ENCODE data around the gene CRACR2A. TPM values are rescaled to one million over a fixed set of nuclear protein-coding genes. Genes with fewer than 3 reads are reported as not detected.

Gene CRACR2A
- total and polyA plus RNA-seq, 2 of the 13 experiments (the other 11 are each of a cell fraction or from before 2014, with no cell fraction given): 0.09 to 0.20 TPM

DNA sequence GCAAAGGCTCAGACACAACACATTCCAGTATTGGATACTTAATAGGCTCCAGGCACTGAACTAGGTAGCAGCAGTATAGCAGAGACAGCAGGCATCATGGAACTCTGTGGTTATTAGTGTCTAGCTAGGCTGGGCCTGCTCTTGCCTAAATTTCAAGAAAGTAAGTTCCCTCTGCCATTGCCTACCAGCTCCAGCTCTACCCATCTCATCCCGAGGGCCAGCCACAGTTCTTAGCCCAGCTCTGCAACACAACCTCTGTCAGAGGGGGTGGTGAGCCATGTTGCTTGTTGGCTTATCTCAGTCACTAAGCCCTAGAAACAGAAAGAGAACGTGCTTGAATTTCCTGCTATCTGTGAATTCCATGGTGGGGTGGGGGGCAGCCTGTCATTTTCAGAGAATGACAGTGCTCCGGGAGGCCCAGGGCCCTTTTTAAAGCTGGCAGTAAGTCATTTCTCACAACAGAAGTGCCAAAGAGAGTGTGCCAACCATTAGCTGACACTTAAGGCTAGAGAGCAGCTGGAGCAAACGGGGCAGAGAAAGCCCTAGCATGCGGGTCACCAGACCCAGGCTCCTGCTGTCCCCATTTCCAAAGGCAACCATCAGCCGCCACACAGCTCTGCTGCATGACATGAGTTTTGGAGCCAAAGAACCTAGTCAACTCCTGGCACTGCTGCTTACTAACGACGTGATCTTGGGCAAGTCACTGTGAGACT lies 156.1 kb downstream of the CRACR2A start:
- no peak for ATAC-seq
- no peaks in the 10 kb centered on the region for H3K36me3 ChIP-seq (replicated peaks in 1 of 2; ENCODE audit: control insufficient read depth in 1 of 2, insufficient read depth in 2 of 2, low read length in 2 of 2)
- H3K79me2 ChIP-seq (ENCODE audit: insufficient read depth, low read length): no peaks in the 10 kb centered on the region
- intact Hi-C loops (cut with micrococcal nuclease; ENCODE audit: unreplicated experiment) (no loop called here), in situ Hi-C loops (cut with HindIII; ENCODE audit: extremely low pct_ligation_motif_present, low pct_unique_long_range_greater_than_20kb) (no loop called here)
- H3K9me3 ChIP-seq (ENCODE audit: low read length): no peaks in the 10 kb centered on the region
- H3K4me1 ChIP-seq (ENCODE audit: insufficient read depth, low read length): no peaks in the 10 kb centered on the region
- no TSS peak for BruUV-seq (replicated peaks)
- no peak overlapping the region for H3K4me2 ChIP-seq (ENCODE audit: low read depth, low read length)
- no peak overlapping the region for H3K27ac ChIP-seq (ENCODE audit: extremely low read length, insufficient read depth, low read length)
- no peak for FAIRE-seq
- TF ChIP-seq KAT2B (IDR thresholded peaks at IDR 0.05; ENCODE audit: borderline replicate concordance, low read depth, low read length) (no peak), ZNF207 (IDR thresholded peaks at IDR 0.05; ENCODE audit: borderline replicate concordance) (no peak), HNRNPLL (IDR thresholded peaks at IDR 0.05; ENCODE audit: low read depth, low read length, poor library complexity, severe bottlenecking) (no peak), ZNF557 (CRISPR knock-in tag; IDR thresholded peaks at IDR 0.05) (no peak)
- TF ChIP-seq, protein P1, sequence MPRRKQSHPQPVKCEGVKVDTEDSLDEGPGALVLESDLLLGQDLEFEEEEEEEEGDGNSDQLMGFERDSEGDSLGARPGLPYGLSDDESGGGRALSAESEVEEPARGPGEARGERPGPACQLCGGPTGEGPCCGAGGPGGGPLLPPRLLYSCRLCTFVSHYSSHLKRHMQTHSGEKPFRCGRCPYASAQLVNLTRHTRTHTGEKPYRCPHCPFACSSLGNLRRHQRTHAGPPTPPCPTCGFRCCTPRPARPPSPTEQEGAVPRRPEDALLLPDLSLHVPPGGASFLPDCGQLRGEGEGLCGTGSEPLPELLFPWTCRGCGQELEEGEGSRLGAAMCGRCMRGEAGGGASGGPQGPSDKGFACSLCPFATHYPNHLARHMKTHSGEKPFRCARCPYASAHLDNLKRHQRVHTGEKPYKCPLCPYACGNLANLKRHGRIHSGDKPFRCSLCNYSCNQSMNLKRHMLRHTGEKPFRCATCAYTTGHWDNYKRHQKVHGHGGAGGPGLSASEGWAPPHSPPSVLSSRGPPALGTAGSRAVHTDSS (CRISPR knock-in tag; conservative IDR thresholded peaks at IDR 0.05): no peak
- TF ChIP-seq, protein P2, sequence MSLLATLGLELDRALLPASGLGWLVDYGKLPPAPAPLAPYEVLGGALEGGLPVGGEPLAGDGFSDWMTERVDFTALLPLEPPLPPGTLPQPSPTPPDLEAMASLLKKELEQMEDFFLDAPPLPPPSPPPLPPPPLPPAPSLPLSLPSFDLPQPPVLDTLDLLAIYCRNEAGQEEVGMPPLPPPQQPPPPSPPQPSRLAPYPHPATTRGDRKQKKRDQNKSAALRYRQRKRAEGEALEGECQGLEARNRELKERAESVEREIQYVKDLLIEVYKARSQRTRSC (CRISPR knock-in tag; IDR thresholded peaks at IDR 0.05; ENCODE audit: low read depth): no peak
- no peak overlapping the region for H3K9ac ChIP-seq (ENCODE audit: insufficient read depth, low read depth, low read length)
- CTCF ChIA-PET (ENCODE audit: low intra/inter-chr PET ratio, low total read pairs): no interaction called here
- H4K20me1 ChIP-seq (ENCODE audit: insufficient read depth, low read length): no peaks in the 10 kb centered on the region
- no peak overlapping the region for H3K4me3 ChIP-seq (replicated peaks in 1 of 3; ENCODE audit: insufficient read depth in 1 of 3, low read depth in 2 of 3, low read length in 3 of 3)
- no peak for DNase-seq (ENCODE audit: low spot score)
- peaks cover 2 to 45% of the 10 kb centered on the region in 2 experiments; a peak in 3 of 5 replicates for H3K27me3 ChIP-seq (ENCODE audit: control insufficient read depth in 1 of 2, insufficient read depth in 2 of 2, low read length in 2 of 2)
- WGBS (ENCODE audit: low lambda C conversion rate): 15% methylated on average over 6 of the region's 8 CpGs
- POLR2A ChIA-PET: no interaction called here
- H2AFZ ChIP-seq (ENCODE audit: low read length): no peak overlapping the region

All from HepG2 (cell line).